HG02763 (cell line): ENCODE results near the gene SERPINB12.
A peak's percentile ranks its signal among the peaks of the same experiment; 100 is the strongest.

ENCODE experiments used
- ATAC-seq: cut with Tn5 transposase; IDR thresholded peaks from one replicate; pipeline ENCODE4 v1.9.1; 2021; ENCODE audit warnings: mild to moderate bottlenecking, moderate library complexity; ENCODE audit not compliant: unreplicated experiment

SERPINB12 gene

GRCh38 chr18:63550068-63550467, 7.9 kb downstream of the SERPINB12 start:
- no peak for ATAC-seq

GRCh38 chr18:63551769-63552168, 9.6 kb downstream of the SERPINB12 start:
- ATAC-seq, result no peak

DNA sequence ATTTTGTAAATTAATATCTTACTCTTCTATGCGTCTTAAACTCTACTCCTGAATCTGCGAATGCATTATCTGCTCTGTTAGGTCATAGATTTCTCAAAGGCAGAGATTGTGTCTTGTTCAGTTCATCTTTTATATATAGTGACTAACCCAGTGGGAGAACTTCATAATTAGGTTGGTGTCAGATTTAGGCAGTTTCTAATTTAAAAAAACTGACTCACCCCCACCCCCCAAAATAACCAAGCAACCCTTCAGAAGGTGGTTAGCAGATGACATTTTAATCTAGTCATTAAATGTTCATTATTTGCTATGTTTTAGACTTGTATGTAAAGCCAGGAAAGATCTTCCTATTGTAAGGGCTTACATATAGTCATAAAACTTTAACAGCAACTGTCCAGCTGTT, 10.4 kb downstream of the SERPINB12 start:
- no peak for ATAC-seq

DNA sequence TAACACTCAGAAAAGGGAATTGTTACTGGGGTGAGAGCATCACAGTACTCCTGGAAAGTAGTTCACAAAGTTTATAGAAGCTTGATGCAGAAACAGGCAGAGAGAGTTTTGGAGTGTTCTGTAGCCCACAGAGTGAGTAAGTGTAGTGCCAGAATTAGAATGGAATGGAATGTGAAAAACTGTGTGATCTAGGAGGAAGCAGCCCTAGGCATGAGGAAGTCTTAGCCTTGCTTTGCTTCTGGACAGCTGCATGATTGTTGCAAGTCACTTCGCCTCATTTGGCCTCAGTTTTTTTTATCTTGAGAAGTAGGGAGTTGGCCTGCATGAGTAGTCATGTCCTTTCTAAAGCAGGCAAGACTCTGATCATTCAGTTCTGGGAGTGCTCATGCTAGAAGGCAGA, 10.9 kb downstream of the SERPINB12 start:
- no peak for ATAC-seq

- ATAC-seq, result no peak
Observed at GRCh38 chr18:63559567-63560491, 17.7 kb downstream of the SERPINB12 start.

GRCh38 chr18:63562284-63562683, 20.1 kb downstream of the SERPINB12 start:
- peak; percentile 81 for ATAC-seq

- ATAC-seq, result no peak
Observed at GRCh38 chr18:63564021-63564420, 21.9 kb downstream of the SERPINB12 start.

- no peak for ATAC-seq
Observed at GRCh38 chr18:63564561-63564960, 22.4 kb downstream of the SERPINB12 start.

GRCh38 chr18:63567276-63567675, 25.1 kb downstream of the SERPINB12 start:
- no peak for ATAC-seq

DNA sequence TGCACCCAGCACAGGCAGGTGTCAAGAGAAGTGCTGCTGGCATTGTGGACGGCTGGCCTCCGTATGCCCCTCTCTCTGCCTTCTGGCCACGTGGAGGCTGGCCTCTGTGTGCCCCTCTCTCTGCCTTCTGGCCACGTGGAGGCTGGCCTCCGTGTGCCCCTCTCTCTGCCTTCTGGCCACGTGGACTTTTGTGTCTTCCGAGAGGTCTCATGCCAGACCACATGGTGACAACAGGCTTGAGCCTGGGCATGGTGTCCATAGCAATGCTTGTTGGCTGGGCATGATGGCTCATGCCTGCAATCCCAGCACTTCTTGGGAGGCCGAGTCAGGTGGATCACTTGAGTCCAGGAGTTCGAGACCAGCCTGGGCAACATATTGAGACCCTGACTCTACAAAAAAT, 25.7 kb downstream of the SERPINB12 start:
- no peak for ATAC-seq

GRCh38 chr18:63570721-63571120, 28.6 kb downstream of the SERPINB12 start:
- ATAC-seq, result no peak

- ATAC-seq, result no peak
Observed at GRCh38 chr18:63575681-63576080, 33.5 kb downstream of the SERPINB12 start.

GRCh38 chr18:63578357-63578958, 36.3 kb downstream of the SERPINB12 start:
- ATAC-seq, result no peak

DNA sequence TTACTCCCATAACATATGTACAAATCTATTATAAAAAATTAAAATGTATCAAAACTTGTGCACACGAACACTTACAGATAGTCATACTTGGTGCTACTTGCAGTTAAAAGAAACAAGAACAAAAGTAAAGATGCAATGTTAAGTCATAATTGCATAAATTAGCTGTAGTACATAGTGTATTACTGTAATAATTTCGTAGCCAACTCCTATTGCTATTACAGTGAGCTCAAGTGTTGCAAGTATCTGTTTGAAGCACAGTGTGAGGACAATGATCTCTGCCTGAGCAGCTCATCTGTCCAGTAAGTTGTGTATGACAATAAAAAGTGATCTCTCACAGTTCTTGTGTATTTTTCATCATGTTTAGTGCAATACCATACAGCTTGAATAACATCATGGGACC, 37.4 kb downstream of the SERPINB12 start:
- no peak for ATAC-seq

DNA sequence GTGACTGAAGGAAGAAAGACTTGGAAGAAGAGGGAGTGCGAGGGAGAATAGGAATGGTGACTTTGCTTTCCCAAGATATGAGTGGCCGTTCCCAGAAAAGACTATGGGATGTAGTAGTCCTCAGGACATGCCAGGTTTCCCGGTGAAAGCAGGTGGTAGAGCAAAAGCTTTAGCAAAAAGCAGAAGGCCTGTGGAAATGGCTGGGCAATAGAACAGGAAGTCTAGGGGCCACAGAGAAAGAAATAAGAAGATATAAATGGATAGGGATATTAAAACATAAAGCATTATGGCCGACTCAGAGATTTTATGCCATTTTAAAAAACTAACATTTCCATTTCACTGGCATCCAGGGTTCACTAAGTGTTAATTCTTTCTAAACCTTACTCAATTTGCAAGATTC, 43.8 kb downstream of the SERPINB12 start:
- ATAC-seq, result no peak

DNA sequence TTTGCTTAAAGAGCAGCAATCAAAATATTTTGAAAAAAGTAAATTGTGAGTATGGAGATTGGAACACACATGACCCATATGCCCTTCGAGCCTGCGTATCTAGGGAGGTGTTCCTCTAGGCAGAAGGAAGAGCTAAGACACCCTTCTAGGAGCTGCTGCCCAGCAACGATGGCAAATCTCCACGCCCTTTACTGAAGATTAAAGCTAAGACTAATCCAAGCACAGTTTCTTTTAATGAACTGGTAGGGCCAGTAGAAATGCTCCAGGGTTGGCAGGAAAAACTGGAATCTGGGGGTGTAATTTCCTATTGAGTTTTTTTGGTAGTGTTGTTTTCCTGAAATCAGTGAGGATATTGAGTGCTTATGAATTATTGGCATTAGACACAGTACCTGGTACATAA, 44.3 kb downstream of the SERPINB12 start:
- no peak for ATAC-seq

- ATAC-seq, result no peak
Observed at GRCh38 chr18:63586966-63587365, 44.8 kb downstream of the SERPINB12 start, which contains the start of gene SERPINB13. SERPINB13 (plus strand) TSS chr18:63587343; CDS start chr18:63588668, 1,325 bp downstream.

DNA sequence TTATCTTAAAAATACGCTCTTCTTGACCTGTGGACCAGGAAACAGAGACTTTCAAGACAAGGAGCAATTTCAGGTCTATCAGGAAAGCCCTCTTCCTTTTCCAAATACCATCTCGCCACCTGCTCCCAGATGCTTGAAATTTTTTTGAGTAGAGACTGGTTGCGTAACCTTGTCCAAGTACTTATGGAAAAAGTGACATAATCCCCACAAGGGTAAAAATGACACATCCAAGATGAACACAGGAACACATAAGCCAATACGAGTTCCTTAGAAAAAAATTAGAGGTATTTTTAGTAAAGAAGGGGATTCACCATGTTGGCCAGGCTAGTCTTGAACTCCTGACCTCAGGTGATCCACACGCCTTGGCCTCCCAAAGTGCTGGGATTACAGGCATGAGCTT, 46.7 kb downstream of the SERPINB12 start:
- no peak for ATAC-seq

DNA sequence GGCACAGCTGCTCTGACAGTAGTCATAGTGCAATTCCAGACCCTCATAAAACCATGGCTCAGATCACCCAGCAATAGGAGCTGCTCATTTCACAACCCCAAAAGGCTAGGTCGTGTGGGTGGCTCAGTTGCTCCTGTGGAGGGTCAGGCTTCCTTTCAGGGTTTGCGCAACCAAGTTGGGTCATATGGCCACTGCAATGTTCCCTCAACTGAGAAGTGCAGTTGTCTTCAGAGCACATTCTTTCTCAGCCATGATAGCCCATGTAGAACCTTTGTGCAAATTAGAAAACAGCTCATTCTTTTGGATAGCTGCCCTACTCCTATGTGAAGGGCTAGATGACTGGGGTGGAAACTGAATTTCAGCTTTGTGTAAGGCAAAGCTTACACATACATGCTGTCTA, 48.2 kb downstream of the SERPINB12 start:
- ATAC-seq, result no peak

GRCh38 chr18:63590966-63591695, 49.0 kb downstream of the SERPINB12 start:
- ATAC-seq, result no peak

GRCh38 chr18:63591725-63592124, 49.6 kb downstream of the SERPINB12 start:
- no peak for ATAC-seq

DNA sequence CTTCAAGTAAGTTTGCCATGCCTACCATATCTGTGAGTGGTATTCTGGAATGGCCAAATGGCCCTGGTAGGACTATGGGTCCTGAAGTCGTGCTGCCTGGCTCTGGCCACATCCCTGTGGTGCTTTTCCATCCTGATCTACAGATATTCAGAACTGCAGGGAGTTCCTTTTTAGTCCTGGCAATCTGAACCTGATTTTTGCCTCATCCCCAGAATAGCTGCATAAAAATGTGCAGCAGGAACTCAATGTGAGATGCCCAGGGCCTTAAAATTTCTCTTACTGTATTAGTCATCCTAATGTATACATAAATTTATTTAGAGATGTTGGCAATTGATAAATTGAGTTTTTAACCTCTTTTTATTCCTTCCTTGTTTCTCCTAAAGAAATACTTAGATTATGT, 50.3 kb downstream of the SERPINB12 start:
- ATAC-seq, result no peak
